ENCODE measurements around the gene GPHB5. TPM values are rescaled to one million over a fixed set of nuclear protein-coding genes. Genes with fewer than 3 reads are reported as not detected.

Gene GPHB5
- total RNA-seq, 6 experiments from 2014 or later: not detected

- WGBS (ENCODE audit: insufficient coverage, low coverage, low lambda C conversion rate, missing lambda C conversion rate): 45% methylated on average over 6 of the region's 6 CpGs
- DNase-seq: no peak
- no peaks in the 10 kb centered on the region for H3K27me3 ChIP-seq
- intact Hi-C loops (cut with DNase I): no loop called here
- H3K36me3 ChIP-seq: no peaks in the 10 kb centered on the region
- no peak for TF ChIP-seq CTCF (IDR thresholded peaks at IDR 0.05)
- TF ChIP-seq POLR2A (IDR thresholded peaks at IDR 0.05): no peak
- no peak overlapping the region for H3K4me3 ChIP-seq
- no peaks in the 10 kb centered on the region for H3K4me1 ChIP-seq
- no peaks in the 10 kb centered on the region for H3K9me3 ChIP-seq
- no peak overlapping the region for H3K27ac ChIP-seq
- ATAC-seq: no peak
Observed at GRCh38 chr14:63328787-63329737, 10.3 kb upstream of the GPHB5 start.

DNA sequence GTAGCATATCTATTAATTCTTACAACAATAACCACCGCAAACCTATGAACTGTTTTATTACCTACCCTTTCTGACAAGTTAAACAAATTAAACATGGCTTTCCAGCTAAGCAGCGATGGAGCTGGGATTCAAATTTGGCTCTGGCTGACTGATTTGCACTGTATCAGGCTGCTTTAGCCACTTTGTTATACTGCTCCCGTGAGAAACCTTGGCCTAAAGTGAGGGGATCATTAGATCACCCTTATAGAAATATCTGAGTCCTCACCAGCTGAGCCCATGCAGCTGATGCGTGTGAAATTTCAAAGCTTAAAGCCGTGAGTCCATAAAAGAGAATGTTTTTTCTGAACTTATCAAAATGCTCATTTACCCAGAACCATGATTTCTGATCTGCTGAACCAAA is 8.1 kb upstream of the GPHB5 start:
- Histone ChIP-seq H3K9me3 (no peaks in the 10 kb centered on the region), H3K4me1 (no peaks in the 10 kb centered on the region), H3K36me3 (no peaks in the 10 kb centered on the region), H3K4me3 (no peak overlapping the region), H3K27me3 (no peaks in the 10 kb centered on the region), H3K27ac (no peak overlapping the region)
- DNase-seq (no peak), ATAC-seq (no peak)
- TF ChIP-seq CTCF (IDR thresholded peaks at IDR 0.05) (no peak), POLR2A (IDR thresholded peaks at IDR 0.05) (no peak)
- intact Hi-C loops (cut with DNase I): no loop called here
- 79% methylated on average over 5 of the region's 5 CpGs for WGBS (ENCODE audit: insufficient coverage, low coverage, low lambda C conversion rate, missing lambda C conversion rate)

DNA sequence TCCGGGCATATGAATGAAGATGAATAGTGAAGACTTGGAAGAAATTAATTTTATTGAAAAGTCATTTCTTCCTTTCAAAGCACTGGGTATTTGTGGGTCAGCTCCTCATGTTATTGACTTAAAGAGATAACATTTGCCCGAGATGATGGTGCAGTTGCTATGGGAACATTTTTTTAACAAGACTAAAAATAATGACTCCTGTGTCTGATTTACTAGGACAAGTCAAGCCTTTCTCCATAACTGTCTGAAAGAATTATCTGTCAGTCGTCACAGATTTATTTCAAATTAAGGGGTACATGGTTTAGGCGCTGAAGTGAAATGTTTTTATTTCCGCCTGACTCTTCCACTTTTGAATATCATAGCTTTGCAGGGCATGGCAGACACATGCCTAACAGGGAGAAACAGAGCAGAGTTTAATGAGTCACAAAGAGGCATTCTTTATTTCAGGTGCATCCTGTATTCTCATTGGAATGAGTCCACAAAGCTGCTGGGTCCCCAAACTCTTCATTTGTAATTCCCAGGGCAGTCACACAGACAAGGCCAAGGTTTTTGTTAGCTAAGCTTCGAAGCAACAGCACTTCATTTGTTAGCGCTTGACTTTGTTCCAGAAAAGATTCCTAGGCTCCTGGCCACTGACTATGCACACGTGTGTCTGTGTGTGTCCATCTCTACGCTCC is 4.3 kb upstream of the GPHB5 start:
- TF ChIP-seq POLR2A (IDR thresholded peaks at IDR 0.05) (no peak), CTCF (IDR thresholded peaks at IDR 0.05) (no peak)

GRCh38 chr14:63322472-63322871 is 3.7 kb upstream of the GPHB5 start:
- intact Hi-C loops (cut with DNase I): no loop called here

More for the DNA sequence above, 4.3 kb upstream of the GPHB5 start:
- no peak for ATAC-seq
- no peak for DNase-seq
- 41% methylated on average over 8 of the region's 9 CpGs for WGBS (ENCODE audit: insufficient coverage, low coverage, low lambda C conversion rate, missing lambda C conversion rate)
- H3K27ac ChIP-seq: no peak overlapping the region
- no peaks in the 10 kb centered on the region for H3K9me3 ChIP-seq
- H3K36me3 ChIP-seq: no peaks in the 10 kb centered on the region
- intact Hi-C loops (cut with DNase I): no loop called here
- no peaks in the 10 kb centered on the region for H3K4me1 ChIP-seq
- no peak overlapping the region for H3K4me3 ChIP-seq
- H3K27me3 ChIP-seq: no peaks in the 10 kb centered on the region

More at GRCh38 chr14:63322472-63322871, 3.7 kb upstream of the GPHB5 start:
- H3K4me3 ChIP-seq: no peak overlapping the region
- 85% methylated on average over 1 of the region's 1 CpG for WGBS (ENCODE audit: insufficient coverage, low coverage, low lambda C conversion rate, missing lambda C conversion rate)
- ATAC-seq: no peak
- H3K4me1 ChIP-seq: no peaks in the 10 kb centered on the region
- no peak overlapping the region for H3K27ac ChIP-seq
- H3K9me3 ChIP-seq: no peaks in the 10 kb centered on the region
- no peaks in the 10 kb centered on the region for H3K27me3 ChIP-seq
- DNase-seq: no peak
- no peaks in the 10 kb centered on the region for H3K36me3 ChIP-seq
- TF ChIP-seq POLR2A (IDR thresholded peaks at IDR 0.05): no peak

All from right lobe of liver (tissue), 6 donors.